K562 (cell line): ENCODE measurements around the gene DNAJB6. TPM values are rescaled to one million over a fixed set of nuclear protein-coding genes. Genes with fewer than 3 reads are reported as not detected.

Experiments
- ATAC-seq: fragments of 200-7000 bp; cut with Tn5 transposase; 3 replicates; pipeline ENCODE4 v1.9.1; 2020; ENCODE audit warnings: moderate library complexity
- BruUV-seq: library from RNA; stranded (reverse); fragments of 400-500 nt; replicated peaks from 2 replicates; lab custom pipeline; 2021; lab: Mats Ljungman, UMichigan
- CTCF ChIA-PET: fragments of 300-600 bp; formaldehyde crosslinking; extraction: SDS; loops from one replicate; lab custom pipeline; 2021; ENCODE audit warnings: low intra/inter-chr PET ratio; lab: Yijun Ruan, JAX
- POLR2A ChIA-PET: fragments of 300-600, 350-650 bp; sonication (Branson Sonifier 250); formaldehyde crosslinking; extraction: SDS; loops from one replicate; lab custom pipeline; 2021; ENCODE audit warnings: antibody characterized with exemption, inconsistent platforms; lab: Yijun Ruan, JAX
- DNase-seq, 4 experiments: peaks; one replicate each; pipeline versions ENCODE4 v3.0.0 to v3.0.0-alpha.2; 2011 to 2018; ENCODE audit warnings: low spot score in 3 of 4, mixed read lengths in 3 of 4; ENCODE audit errors: extremely low read depth in 1 of 4
- FAIRE-seq: peaks from 2 replicates; lab custom pipeline; 2011; peaks lifted over from hg19 to GRCh38; lab: Jason Lieb, UNC
- H2AFZ ChIP-seq: 2 replicates; pipeline ENCODE4 v1.6.0; 2011; ENCODE audit warnings: low read depth, low read length, control low read depth, inconsistent platforms
- H3K27ac ChIP-seq: fragments of 200-600 bp; 3 replicates; pipeline ENCODE4 v1.8.0; 2011; ENCODE audit warnings: low read depth, mild to moderate bottlenecking, control low read depth, inconsistent platforms, low read length, moderate library complexity, mixed read lengths; ENCODE audit errors: extremely low read depth
- H3K27me3 ChIP-seq, 2 experiments: fragments of 300-600 bp in 1 of 2; 2 replicates in 1 of 2; 3 replicates in 1 of 2; pipeline versions ENCODE4 v1.6.0 to v1.8.0; 2011; ENCODE audit warnings: inconsistent platforms in 2 of 2, low read length in 2 of 2, mild to moderate bottlenecking in 1 of 2, mixed read lengths in 1 of 2, moderate library complexity in 1 of 2; ENCODE audit not compliant: control insufficient read depth in 2 of 2, insufficient read depth in 2 of 2
- H3K36me3 ChIP-seq: fragments of 300-600 bp; 3 replicates; pipeline ENCODE4 v1.8.0; 2011; ENCODE audit warnings: mild to moderate bottlenecking, low read length, inconsistent platforms; ENCODE audit not compliant: control insufficient read depth, insufficient read depth
- H3K4me1 ChIP-seq, 2 experiments: fragments of 200-600 bp in 1 of 2; replicated peaks in 1 of 2; 2 replicates in 1 of 2; 3 replicates in 1 of 2; pipeline versions ENCODE4 v1.5.1 to v1.8.0; 2011; ENCODE audit warnings: inconsistent platforms in 2 of 2, low read length in 2 of 2, mild to moderate bottlenecking in 1 of 2, mixed read lengths in 1 of 2, moderate library complexity in 1 of 2; ENCODE audit not compliant: control insufficient read depth in 2 of 2, insufficient read depth in 2 of 2
- H3K4me2 ChIP-seq: 2 replicates; pipeline ENCODE4 v1.6.1; 2011; ENCODE audit warnings: low read length, control low read depth, inconsistent platforms, mixed read lengths; ENCODE audit not compliant: insufficient read depth
- H3K4me3 ChIP-seq: fragments of 200-600 bp; sonication (generic), shearing (Covaris generic); 2 replicates; pipeline ENCODE4 v1.5.1; 2016; ENCODE audit warnings: control low read depth, inconsistent platforms
- H3K79me2 ChIP-seq: fragments of 200-600 bp; 3 replicates; pipeline ENCODE4 v1.8.0; 2011; ENCODE audit warnings: low read length, inconsistent platforms; ENCODE audit not compliant: control insufficient read depth, insufficient read depth
- H3K9ac ChIP-seq, 2 experiments: 2 replicates each; pipeline versions ENCODE4 v1.6.0 to v1.6.1; 2011; ENCODE audit warnings: low read depth in 2 of 2, low read length in 2 of 2, control low read depth in 1 of 2, inconsistent platforms in 1 of 2, mild to moderate bottlenecking in 1 of 2, mixed read lengths in 1 of 2; ENCODE audit not compliant: insufficient read depth in 1 of 2
- H3K9me1 ChIP-seq: one replicate; pipeline ENCODE4 v1.6.0; 2011; ENCODE audit warnings: inconsistent platforms, mild to moderate bottlenecking, low read length, moderate library complexity; ENCODE audit not compliant: control insufficient read depth, insufficient read depth
- H3K9me3 ChIP-seq: replicated peaks from 2 replicates; pipeline ENCODE4 v1.5.1; 2011; ENCODE audit warnings: low read depth, low read length, inconsistent platforms; ENCODE audit not compliant: control insufficient read depth, insufficient read depth
- H4K20me1 ChIP-seq: replicated peaks from 2 replicates; pipeline ENCODE4 v1.6.1; 2011; ENCODE audit warnings: low read length, inconsistent platforms, mixed read lengths; ENCODE audit not compliant: control insufficient read depth, insufficient read depth
- CHD2 ChIP-seq: IDR thresholded peaks from 2 replicates; pipeline ENCODE4 v1.6.1; 2011; ENCODE audit warnings: low read depth, low read length
- EP400 ChIP-seq: fragments of 450-650 bp; IDR thresholded peaks from 2 replicates; pipeline ENCODE4 v1.6.1; 2017; ENCODE audit warnings: antibody characterized with exemption, mild to moderate bottlenecking, moderate library complexity
- FOXK2 ChIP-seq, 2 experiments: fragments of 450-650 bp; IDR thresholded peaks in 1 of 2; conservative IDR thresholded peaks in 1 of 2; 2 replicates each; pipeline ENCODE4 v1.6.1; 2016; ENCODE audit warnings: low read depth in 2 of 2, mild to moderate bottlenecking in 1 of 2
- HINFP ChIP-seq: fragments of 450-650 bp; conservative IDR thresholded peaks from 2 replicates; pipeline ENCODE4 v1.6.1; 2016; ENCODE audit warnings: missing genetic modification characterization, low read depth, mild to moderate bottlenecking, control low read depth, missing compliant biosample characterization
- ZNF41 ChIP-seq: fragments of 250-450 bp; sonication (Bioruptor Pico); conservative IDR thresholded peaks from 2 replicates; pipeline ENCODE4 v1.4.0; 2020; ENCODE audit warnings: mild to moderate bottlenecking
- ZNF444 ChIP-seq: fragments of 250-450 bp; sonication (Bioruptor Pico); IDR thresholded peaks from 2 replicates; pipeline ENCODE4 v1.4.0; 2020; ENCODE audit warnings: mild to moderate bottlenecking, moderate library complexity
- WGBS: fragments of 100-300 bp; shearing (Covaris generic); methylation state at CpG from one replicate; pipeline ENCODE4 v1.1.6; 2016; ENCODE audit warnings: low coverage, mixed read lengths; ENCODE audit not compliant: insufficient coverage; ENCODE audit errors: missing lambda C conversion rate; 5-methylcytosine and 5-hydroxymethylcytosine counted together
- in situ Hi-C: fragments of 300-500 bp; cut with MboI; formaldehyde crosslinking; loops from 4 replicates; pipeline ENCODE4 v1.15.0; 2018; ENCODE audit warnings: inconsistent platforms, mixed read lengths
- intact Hi-C: fragments of 100-400 bp; cut with micrococcal nuclease; formaldehyde crosslinking; loops from 2 replicates; pipeline ENCODE4 v1.14.2; 2022
- polyA plus RNA-seq, 8 experiments: library from polyadenylated mRNA; depleted of rRNA in 4 of 8; stranded (reverse) in 5 of 8; unstranded in 3 of 8; fragments of >200 nt; fragmentation: Nextera tagmentation in 2 of 8; fragmentation: Illumina TruSeq in 1 of 8; extraction: Ambion mirVana in 2 of 8; extraction: Trizol in 1 of 8; gene quantifications; 2 replicates each; pipeline versions ENCODE4 v1.2.1 to v1.2.3, GENCODE V29; 2011 to 2014; ENCODE audit warnings: inconsistent platforms in 1 of 8, missing spikeins in 1 of 8
- total RNA-seq, 7 experiments: library from RNA; depleted of rRNA in 6 of 7; stranded (reverse); fragments of >200 nt in 6 of 7; fragmentation: Illumina TruSeq in 2 of 7; extraction: Trizol in 2 of 7; gene quantifications; 2 replicates each; pipeline versions ENCODE4 v1.2.1 to v1.2.3, GENCODE V29; 2011 to 2021; ENCODE audit warnings: low replicate concordance in 1 of 7
- TF ChIP-seq, protein P1 (sequence below): fragments of 200-800 bp; sonication (Bioruptor generic); IDR thresholded peaks from 2 replicates; pipeline ENCODE4 v1.6.1; 2017; ENCODE audit warnings: missing genetic modification characterization, missing compliant biosample characterization

The DNAJB6 gene
- total and polyA plus RNA-seq, 9 of the 15 experiments (the other 6 are each of a cell fraction or from before 2014, with no cell fraction given) = 84.5 to 158 (median 135) TPM

- FAIRE-seq = no peak
- 2% methylated on average over 15 of the region's 15 CpGs for WGBS
- ATAC-seq = no peak
- intact Hi-C loops = no loop called here
- H3K9me1 ChIP-seq = no peaks in the 10 kb centered on the region
- H3K9ac ChIP-seq = no peak overlapping the region
- ChIA-PET CTCF (no interaction called here), POLR2A (interaction anchor here (0.6 kb wide), 2 partner anchors 112 to 256 kb away, joined by 3 read pairs; no protein-coding TSS in a partner anchor)
- no peaks in the 10 kb centered on the region for H3K36me3 ChIP-seq
- in situ Hi-C loops = no loop called here
- no peak overlapping the region for H2AFZ ChIP-seq
- no peaks in the 10 kb centered on the region for H3K9me3 ChIP-seq
- DNase-seq = no peak
- TF ChIP-seq ZNF41 (CRISPR knock-in tag) (no peak), FOXK2 (conservative IDR thresholded peaks at IDR 0.05 in 1 of 2, IDR thresholded peaks at IDR 0.05 in 1 of 2; ENCODE audit: low read depth in 2 of 2) (no peak), EP400 (no peak), CHD2 (no peak), ZNF444 (CRISPR knock-in tag) (no peak), HINFP (tag) (no peak)
- TF ChIP-seq, protein P1, sequence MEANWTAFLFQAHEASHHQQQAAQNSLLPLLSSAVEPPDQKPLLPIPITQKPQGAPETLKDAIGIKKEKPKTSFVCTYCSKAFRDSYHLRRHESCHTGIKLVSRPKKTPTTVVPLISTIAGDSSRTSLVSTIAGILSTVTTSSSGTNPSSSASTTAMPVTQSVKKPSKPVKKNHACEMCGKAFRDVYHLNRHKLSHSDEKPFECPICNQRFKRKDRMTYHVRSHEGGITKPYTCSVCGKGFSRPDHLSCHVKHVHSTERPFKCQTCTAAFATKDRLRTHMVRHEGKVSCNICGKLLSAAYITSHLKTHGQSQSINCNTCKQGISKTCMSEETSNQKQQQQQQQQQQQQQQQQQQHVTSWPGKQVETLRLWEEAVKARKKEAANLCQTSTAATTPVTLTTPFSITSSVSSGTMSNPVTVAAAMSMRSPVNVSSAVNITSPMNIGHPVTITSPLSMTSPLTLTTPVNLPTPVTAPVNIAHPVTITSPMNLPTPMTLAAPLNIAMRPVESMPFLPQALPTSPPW (CRISPR knock-in tag) = no peak
- H3K4me3 ChIP-seq = no peak overlapping the region
- H4K20me1 ChIP-seq = peaks cover 16% of the 10 kb centered on the region
- H3K27me3 ChIP-seq = peaks cover 74 to 85% of the 10 kb centered on the region in 2 experiments
- no TSS peak for BruUV-seq
- H3K79me2 ChIP-seq = no peaks in the 10 kb centered on the region
- no peak overlapping the region for H3K27ac ChIP-seq
- H3K4me2 ChIP-seq = no peak overlapping the region
- peaks cover 0 to 17% of the 10 kb centered on the region in 2 experiments; a peak in 3 of 5 replicates for H3K4me1 ChIP-seq
These were observed 127.5 kb downstream of the DNAJB6 start for GRCh38 chr7:157464111-157464970.
